Smooth muscle cell (in vitro differentiated cells): ENCODE measurements around the gene DCST2. TPM values are rescaled to one million over a fixed set of nuclear protein-coding genes. Genes with fewer than 3 reads are reported as not detected.

ENCODE experiments used
- DNase-seq: peaks from one replicate; lab custom pipeline; 2025; ENCODE audit not compliant: unreplicated experiment; lab: John Stamatoyannopoulos, UW
- H2AFZ ChIP-seq: fragments of 200-600 bp; sonication (generic); 2 replicates; pipeline ENCODE4 v1.6.0; 2016; ENCODE audit warnings: antibody characterized with exemption, low read depth, mild to moderate bottlenecking
- H3F3A ChIP-seq: fragments of 200-600 bp; sonication (generic); 2 replicates; pipeline ENCODE4 v1.6.0; 2017; ENCODE audit warnings: antibody characterized with exemption, low read depth
- H3K27ac ChIP-seq: fragments of 200-600 bp; sonication (generic); 2 replicates; pipeline ENCODE4 v1.5.1; 2016; ENCODE audit warnings: low read depth, mild to moderate bottlenecking
- H3K27me3 ChIP-seq: fragments of 200-600 bp; sonication (generic); 2 replicates; pipeline ENCODE4 v1.6.1; 2016; ENCODE audit warnings: low read depth, mild to moderate bottlenecking
- H3K36me3 ChIP-seq: fragments of 200-600 bp; sonication (generic); 2 replicates; pipeline ENCODE4 v1.5.1; 2016; ENCODE audit warnings: low read depth
- H3K4me1 ChIP-seq: fragments of 200-600 bp; sonication (generic); 2 replicates; pipeline ENCODE4 v1.5.1; 2016; ENCODE audit warnings: low read depth
- H3K4me2 ChIP-seq: fragments of 200-600 bp; sonication (generic); 2 replicates; pipeline ENCODE4 v1.6.0; 2016; ENCODE audit warnings: mild to moderate bottlenecking
- H3K4me3 ChIP-seq: fragments of 200-600 bp; sonication (generic); 2 replicates; pipeline ENCODE4 v1.5.1; 2016; ENCODE audit warnings: mild to moderate bottlenecking
- H3K79me2 ChIP-seq: fragments of 200-600 bp; sonication (generic); 2 replicates; pipeline ENCODE4 v1.6.0; 2016; ENCODE audit warnings: low read depth, mild to moderate bottlenecking
- H3K9ac ChIP-seq: fragments of 200-600 bp; sonication (generic); 2 replicates; pipeline ENCODE4 v1.6.0; 2016; ENCODE audit warnings: low read depth
- H3K9me3 ChIP-seq: fragments of 200-600 bp; sonication (generic); replicated peaks from 2 replicates; pipeline ENCODE4 v1.5.1; 2016; ENCODE audit warnings: low read depth
- H4K20me1 ChIP-seq: fragments of 200-600 bp; sonication (generic); 2 replicates; pipeline ENCODE4 v1.6.0; 2016; ENCODE audit warnings: low read depth
- CTCF ChIP-seq: fragments of 200-600 bp; sonication (generic); IDR thresholded peaks from 2 replicates; pipeline ENCODE4 v1.5.1; 2017; ENCODE audit warnings: borderline replicate concordance, mild to moderate bottlenecking, antibody characterized with exemption; ENCODE audit not compliant: insufficient read depth, poor library complexity, severe bottlenecking
- WGBS: methylation state at CpG from one replicate; pipeline ENCODE4 v1.1.7; 2016; ENCODE audit warnings: low lambda C conversion rate; 5-methylcytosine and 5-hydroxymethylcytosine counted together
- polyA plus RNA-seq: library from polyadenylated mRNA; unstranded; fragments of >200 nt; fragmentation: Nextera tagmentation; extraction: Ambion mirVana; gene quantifications from 2 replicates; pipeline ENCODE4 v1.2.1, GENCODE V29; 2016
- total RNA-seq: library from RNA; depleted of rRNA; stranded (reverse); fragments of >200 nt; gene quantifications from 2 replicates; pipeline ENCODE4 v1.2.3, GENCODE V29; 2014

Gene DCST2
- total and polyA plus RNA-seq, 2 experiments from 2014 or later: 1.3 TPM; not detected in 1

- Histone ChIP-seq H3K4me3 (peak overlapping the region; percentile 60), H3K9me3 (no peaks in the 10 kb centered on the region)
- no peak for DNase-seq
Measured at GRCh38 chr1:155081472-155082300, 48.1 kb upstream of the DCST2 start.

GRCh38 chr1:155080312-155081228, 47.0 kb upstream of the DCST2 start:
- Histone ChIP-seq H3K4me3 (peak overlapping the region; percentile 60), H3K79me2 (no peaks in the 10 kb centered on the region), H2AFZ (no peak overlapping the region), H3K4me1 (peaks cover 32% of the 10 kb centered on the region), H3F3A (peaks cover 7% of the 10 kb centered on the region), H3K4me2 (peak overlapping the region; percentile 97), H3K27me3 (peaks cover 53% of the 10 kb centered on the region), H3K9me3 (no peaks in the 10 kb centered on the region), H3K36me3 (no peaks in the 10 kb centered on the region), H3K9ac (no peak overlapping the region), H3K27ac (no peak overlapping the region), H4K20me1 (peaks cover 14% of the 10 kb centered on the region)
- no peak for TF ChIP-seq CTCF
- DNase-seq: no peak
- WGBS: under 1% methylated on average over 34 of the region's 71 CpGs

More at GRCh38 chr1:155081472-155082300, 48.1 kb upstream of the DCST2 start:
- peaks cover 35% of the 10 kb centered on the region for H3K4me1 ChIP-seq
- peaks cover 7% of the 10 kb centered on the region for H3F3A ChIP-seq
- H2AFZ ChIP-seq: no peak overlapping the region
- H3K27ac ChIP-seq: no peak overlapping the region
- no peaks in the 10 kb centered on the region for H3K79me2 ChIP-seq
- H3K27me3 ChIP-seq: peaks cover 53% of the 10 kb centered on the region
- no peak overlapping the region for H3K9ac ChIP-seq
- WGBS: 3% methylated on average over 57 of the region's 68 CpGs
- H3K36me3 ChIP-seq: no peaks in the 10 kb centered on the region
- peak overlapping the region; percentile 97 for H3K4me2 ChIP-seq
- H4K20me1 ChIP-seq: peaks cover 14% of the 10 kb centered on the region
- TF ChIP-seq CTCF: no peak

GRCh38 chr1:155079487-155080311, 46.1 kb upstream of the DCST2 start:
- Histone ChIP-seq H3K9ac (no peak overlapping the region), H3K36me3 (no peaks in the 10 kb centered on the region), H3K27ac (no peak overlapping the region), H3K4me2 (peak overlapping the region; percentile 97), H2AFZ (no peak overlapping the region), H3K27me3 (peaks cover 53% of the 10 kb centered on the region), H4K20me1 (peaks cover 14% of the 10 kb centered on the region), H3K4me3 (peak overlapping the region; percentile 60), H3K9me3 (no peaks in the 10 kb centered on the region), H3K4me1 (peaks cover 32% of the 10 kb centered on the region), H3F3A (peaks cover 7% of the 10 kb centered on the region), H3K79me2 (no peaks in the 10 kb centered on the region)
- no peak for DNase-seq
- no peak for TF ChIP-seq CTCF
- 3% methylated on average over 43 of the region's 67 CpGs for WGBS
